Renal cortex interstitium (tissue), 11 donors: ENCODE data around the gene TBX4. TPM values are rescaled to one million over a fixed set of nuclear protein-coding genes. Genes with fewer than 3 reads are reported as not detected.

Experiments
- DNase-seq, 11 donors: peaks; one replicate each; pipeline ENCODE4 v3.0.0-alpha.2; 2013; ENCODE audit warnings: low read depth in 9 of 11, low spot score in 4 of 11; ENCODE audit errors: extremely low read depth in 1 of 11
- polyA plus RNA-seq, 3 donors: library from polyadenylated mRNA; unstranded; fragments of 120-200 nt; gene quantifications; one replicate each; pipeline ENCODE4 v1.2.1, GENCODE V29; 2013; ENCODE audit not compliant: insufficient read length in 3 of 3

TBX4 gene
- polyA plus RNA-seq, 3 donors = 0.11 to 0.39 (median 0.29) TPM

DNA sequence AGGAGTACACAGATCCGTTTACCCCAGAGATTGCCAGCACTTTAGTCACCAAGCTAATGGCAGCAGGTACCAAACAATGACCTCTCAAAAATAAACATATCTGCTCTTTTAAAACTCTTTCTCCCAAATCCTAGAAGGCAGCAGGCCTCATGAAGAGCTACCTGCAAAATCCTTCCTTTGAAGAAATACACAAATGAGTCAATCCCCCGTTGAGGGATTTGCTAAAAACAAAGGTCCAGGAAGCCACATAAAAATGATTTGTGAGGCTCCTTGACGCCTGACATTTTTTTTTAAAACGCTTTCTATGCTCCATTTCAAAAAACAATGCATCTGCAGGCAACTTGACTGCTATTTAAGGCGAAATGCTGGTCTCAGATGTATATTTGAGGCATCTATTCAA is 80.6 kb downstream of the TBX4 start:
- DNase-seq = peak in 3 of 11 donors; percentile 3 to 18 (median 13)

DNA sequence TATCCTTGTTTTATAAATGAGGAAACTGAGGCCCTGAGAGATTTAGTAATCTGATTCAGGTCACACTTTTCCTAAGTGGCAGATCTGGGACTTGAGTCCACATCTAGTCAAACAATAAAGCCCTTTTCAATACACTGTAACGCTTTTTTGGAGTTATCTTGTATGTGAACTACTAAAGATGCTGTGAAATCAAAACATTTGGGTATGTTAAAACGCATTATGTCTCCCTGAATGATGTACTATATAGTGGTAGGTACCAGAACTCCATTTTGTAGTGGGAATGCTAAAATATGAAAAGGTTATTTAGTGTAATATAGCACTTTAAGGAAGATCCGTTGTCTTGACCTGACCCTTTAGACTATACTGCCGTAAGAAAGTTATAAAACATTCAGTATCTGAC is 81.6 kb downstream of the TBX4 start:
- no peak for DNase-seq

DNA sequence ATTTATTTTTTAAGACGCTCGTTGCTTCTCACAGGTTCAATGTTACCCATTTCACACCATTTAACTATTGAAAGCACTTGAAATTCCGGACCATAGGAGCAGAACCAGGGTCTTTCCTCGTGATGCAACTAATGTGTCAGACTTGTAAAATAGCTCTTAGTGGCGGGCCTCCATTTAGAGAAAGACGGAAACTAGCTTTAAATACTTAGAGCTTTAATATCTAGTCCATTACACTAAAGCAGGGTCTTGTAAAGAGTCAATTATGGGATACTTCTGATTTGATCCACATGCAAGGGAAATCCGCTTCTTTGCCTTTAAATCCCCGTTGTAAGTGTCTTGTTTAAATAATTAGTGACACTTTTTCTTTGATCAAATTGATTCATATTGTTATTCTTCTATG is 82.2 kb downstream of the TBX4 start:
- no peak for DNase-seq

Other genes with a start within 250 kb of the TBX4 start
- 100 to 1,000 TPM in 1 of 3 donors, 10 to 100 TPM in 2; 57.3 to 112 (median 99.3) TPM for gene TBX2, start 52.6 kb upstream of the TBX4 start, polyA plus RNA-seq
- gene NACA2, start 138.8 kb downstream of the TBX4 start, polyA plus RNA-seq = 1 to 10 TPM; 1.7 to 2.9 (median 2.4) TPM